Measurements from ENCODE around the gene ADAMTS2. TPM values are rescaled to one million over a fixed set of nuclear protein-coding genes. Genes with fewer than 3 reads are reported as not detected.

The ADAMTS2 gene
- total and polyA plus RNA-seq, 4 donors = 12.5 to 27.1 (median 19.7) TPM

- Histone ChIP-seq H3K4me3 (ENCODE audit: low read depth, low read length) (no peak overlapping the region), H3K36me3 (ENCODE audit: control insufficient read depth, insufficient read depth, low read length) (no peaks in the 10 kb centered on the region), H3K27ac (ENCODE audit: low read depth, low read length) (no peak overlapping the region), H3K9me3 (ENCODE audit: control insufficient read depth, insufficient read depth, low read length) (peaks cover 7% of the 10 kb centered on the region), H3K4me1 (ENCODE audit: control insufficient read depth, insufficient read depth, low read length) (peaks cover 34% of the 10 kb centered on the region), H3K27me3 (ENCODE audit: control insufficient read depth, insufficient read depth, low read length) (no peaks in the 10 kb centered on the region)
- no peak for DNase-seq (ENCODE audit: low read depth in 4 of 6, low spot score in 6 of 6)
- WGBS (ENCODE audit: insufficient coverage) = 86% methylated on average over 18 of the region's 20 CpGs
Observed at GRCh38 chr5:179228341-179229121, 116.7 kb downstream of the ADAMTS2 start.

- no peak overlapping the region for H3K27ac ChIP-seq (ENCODE audit: low read depth, low read length)
- DNase-seq (ENCODE audit: low read depth in 4 of 6, low spot score in 6 of 6) = peak in 1 of 6 donors; percentile 22
- H3K4me3 ChIP-seq (ENCODE audit: low read depth, low read length) = no peak overlapping the region
- H3K27me3 ChIP-seq (ENCODE audit: control insufficient read depth, insufficient read depth, low read length) = no peaks in the 10 kb centered on the region
- H3K36me3 ChIP-seq (ENCODE audit: control insufficient read depth, insufficient read depth, low read length) = no peaks in the 10 kb centered on the region
- WGBS (ENCODE audit: insufficient coverage) = 68% methylated on average over 17 of the region's 17 CpGs
- peaks cover 7% of the 10 kb centered on the region for H3K9me3 ChIP-seq (ENCODE audit: control insufficient read depth, insufficient read depth, low read length)
- H3K4me1 ChIP-seq (ENCODE audit: control insufficient read depth, insufficient read depth, low read length) = peaks cover 32% of the 10 kb centered on the region
Observed at GRCh38 chr5:179227580-179228311, 117.5 kb downstream of the ADAMTS2 start.

GRCh38 chr5:179227229-179227579 lies 118.1 kb downstream of the ADAMTS2 start:
- DNase-seq (ENCODE audit: low read depth in 4 of 6, low spot score in 6 of 6) = no peak
- Histone ChIP-seq H3K4me1 (ENCODE audit: control insufficient read depth, insufficient read depth, low read length) (peaks cover 32% of the 10 kb centered on the region), H3K27ac (ENCODE audit: low read depth, low read length) (no peak overlapping the region), H3K36me3 (ENCODE audit: control insufficient read depth, insufficient read depth, low read length) (no peaks in the 10 kb centered on the region), H3K27me3 (ENCODE audit: control insufficient read depth, insufficient read depth, low read length) (no peaks in the 10 kb centered on the region), H3K9me3 (ENCODE audit: control insufficient read depth, insufficient read depth, low read length) (peaks cover 7% of the 10 kb centered on the region), H3K4me3 (ENCODE audit: low read depth, low read length) (no peak overlapping the region)
- whole genome bisulfite sequencing (ENCODE audit: insufficient coverage) = 45% methylated on average over 4 of the region's 4 CpGs

- H3K4me1 ChIP-seq (ENCODE audit: control insufficient read depth, insufficient read depth, low read length) = peaks cover 32% of the 10 kb centered on the region
- no peak overlapping the region for H3K4me3 ChIP-seq (ENCODE audit: low read depth, low read length)
- H3K27me3 ChIP-seq (ENCODE audit: control insufficient read depth, insufficient read depth, low read length) = no peaks in the 10 kb centered on the region
- no peak overlapping the region for H3K27ac ChIP-seq (ENCODE audit: low read depth, low read length)
- H3K9me3 ChIP-seq (ENCODE audit: control insufficient read depth, insufficient read depth, low read length) = peaks cover 7% of the 10 kb centered on the region
- H3K36me3 ChIP-seq (ENCODE audit: control insufficient read depth, insufficient read depth, low read length) = no peaks in the 10 kb centered on the region
- 56% methylated on average over 5 of the region's 8 CpGs for WGBS (ENCODE audit: insufficient coverage)
- DNase-seq (ENCODE audit: low read depth in 4 of 6, low spot score in 6 of 6) = no peak
Observed at GRCh38 chr5:179226696-179227095, 118.6 kb downstream of the ADAMTS2 start.

- Histone ChIP-seq H3K4me1 (ENCODE audit: control insufficient read depth, insufficient read depth, low read length) (peaks cover 33% of the 10 kb centered on the region), H3K9me3 (ENCODE audit: control insufficient read depth, insufficient read depth, low read length) (peaks cover 7% of the 10 kb centered on the region), H3K27ac (ENCODE audit: low read depth, low read length) (no peak overlapping the region), H3K27me3 (ENCODE audit: control insufficient read depth, insufficient read depth, low read length) (no peaks in the 10 kb centered on the region), H3K36me3 (ENCODE audit: control insufficient read depth, insufficient read depth, low read length) (peaks cover 3% of the 10 kb centered on the region), H3K4me3 (ENCODE audit: low read depth, low read length) (no peak overlapping the region)
- no peak for DNase-seq (ENCODE audit: low read depth in 4 of 6, low spot score in 6 of 6)
- 96% methylated on average over 19 of the region's 19 CpGs for WGBS (ENCODE audit: insufficient coverage)
Observed at GRCh38 chr5:179225387-179225786, 119.9 kb downstream of the ADAMTS2 start.

DNA sequence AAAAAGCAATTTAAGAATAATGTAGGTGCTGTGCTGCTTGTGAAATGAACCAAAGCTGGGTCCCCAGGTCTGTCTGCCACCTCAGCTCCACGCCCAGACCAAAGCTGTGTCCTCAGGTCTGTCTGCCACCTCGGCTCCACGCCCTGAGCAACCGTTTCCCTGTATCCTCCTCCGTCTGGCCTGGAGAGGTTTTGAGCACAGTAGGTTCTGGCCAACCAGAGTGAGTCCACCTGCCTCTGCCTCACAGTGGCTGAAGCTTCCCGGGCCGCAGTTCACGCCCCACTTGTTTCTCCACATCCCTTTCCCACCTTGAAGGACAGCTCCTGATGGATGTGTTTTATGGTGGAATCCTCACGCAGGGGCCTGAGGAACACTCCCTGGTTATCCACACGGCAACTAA lies 120.5 kb downstream of the ADAMTS2 start:
- WGBS (ENCODE audit: insufficient coverage) = 86% methylated on average over 6 of the region's 10 CpGs
- DNase-seq (ENCODE audit: low read depth in 4 of 6, low spot score in 6 of 6) = no peak

DNA sequence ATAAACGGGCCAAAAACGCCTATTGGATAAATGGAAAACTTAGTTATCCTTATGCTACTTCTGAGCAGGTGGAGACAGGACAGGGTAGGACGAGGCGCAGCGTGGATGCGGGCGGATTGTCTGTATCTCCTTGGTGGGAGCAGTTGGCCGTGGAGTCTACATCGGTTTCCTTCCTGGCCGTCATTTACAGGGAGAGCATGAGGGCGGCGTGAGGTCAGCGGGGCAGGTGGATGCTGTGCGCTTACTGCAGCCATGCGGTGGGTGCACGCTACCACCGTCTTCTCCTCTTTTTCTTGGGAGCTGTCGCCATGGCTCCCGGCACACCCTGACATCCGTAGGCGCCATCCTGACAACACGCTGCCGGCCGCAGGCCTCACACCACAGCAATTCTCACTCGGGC lies 121.3 kb downstream of the ADAMTS2 start:
- Histone ChIP-seq H3K4me1 (ENCODE audit: control insufficient read depth, insufficient read depth, low read length) (peaks cover 27% of the 10 kb centered on the region), H3K27ac (ENCODE audit: low read depth, low read length) (no peak overlapping the region), H3K27me3 (ENCODE audit: control insufficient read depth, insufficient read depth, low read length) (no peaks in the 10 kb centered on the region), H3K9me3 (ENCODE audit: control insufficient read depth, insufficient read depth, low read length) (peaks cover 7% of the 10 kb centered on the region), H3K36me3 (ENCODE audit: control insufficient read depth, insufficient read depth, low read length) (peaks cover 3% of the 10 kb centered on the region), H3K4me3 (ENCODE audit: low read depth, low read length) (no peak overlapping the region)
- WGBS (ENCODE audit: insufficient coverage) = 98% methylated on average over 25 of the region's 25 CpGs
- DNase-seq (ENCODE audit: low read depth in 4 of 6, low spot score in 6 of 6) = no peak

More for the DNA sequence above, 120.5 kb downstream of the ADAMTS2 start:
- Histone ChIP-seq H3K9me3 (ENCODE audit: control insufficient read depth, insufficient read depth, low read length) (peaks cover 7% of the 10 kb centered on the region), H3K27ac (ENCODE audit: low read depth, low read length) (no peak overlapping the region), H3K4me3 (ENCODE audit: low read depth, low read length) (no peak overlapping the region), H3K36me3 (ENCODE audit: control insufficient read depth, insufficient read depth, low read length) (peaks cover 3% of the 10 kb centered on the region), H3K4me1 (ENCODE audit: control insufficient read depth, insufficient read depth, low read length) (peaks cover 30% of the 10 kb centered on the region), H3K27me3 (ENCODE audit: control insufficient read depth, insufficient read depth, low read length) (no peaks in the 10 kb centered on the region)

GRCh38 chr5:179223528-179223927 lies 121.7 kb downstream of the ADAMTS2 start:
- Histone ChIP-seq H3K9me3 (ENCODE audit: control insufficient read depth, insufficient read depth, low read length) (peaks cover 7% of the 10 kb centered on the region), H3K4me3 (ENCODE audit: low read depth, low read length) (no peak overlapping the region), H3K4me1 (ENCODE audit: control insufficient read depth, insufficient read depth, low read length) (peaks cover 28% of the 10 kb centered on the region), H3K27me3 (ENCODE audit: control insufficient read depth, insufficient read depth, low read length) (no peaks in the 10 kb centered on the region), H3K27ac (ENCODE audit: low read depth, low read length) (no peak overlapping the region), H3K36me3 (ENCODE audit: control insufficient read depth, insufficient read depth, low read length) (peaks cover 3% of the 10 kb centered on the region)
- WGBS (ENCODE audit: insufficient coverage) = 81% methylated on average over 8 of the region's 14 CpGs
- no peak for DNase-seq (ENCODE audit: low read depth in 4 of 6, low spot score in 6 of 6)

GRCh38 chr5:179222246-179223017 lies 122.8 kb downstream of the ADAMTS2 start:
- Histone ChIP-seq H3K4me3 (ENCODE audit: low read depth, low read length) (no peak overlapping the region), H3K4me1 (ENCODE audit: control insufficient read depth, insufficient read depth, low read length) (peaks cover 28% of the 10 kb centered on the region), H3K36me3 (ENCODE audit: control insufficient read depth, insufficient read depth, low read length) (peaks cover 3% of the 10 kb centered on the region), H3K27ac (ENCODE audit: low read depth, low read length) (no peak overlapping the region), H3K27me3 (ENCODE audit: control insufficient read depth, insufficient read depth, low read length) (no peaks in the 10 kb centered on the region), H3K9me3 (ENCODE audit: control insufficient read depth, insufficient read depth, low read length) (peaks cover 7% of the 10 kb centered on the region)
- DNase-seq (ENCODE audit: low read depth in 4 of 6, low spot score in 6 of 6) = no peak
- 84% methylated on average over 6 of the region's 9 CpGs for WGBS (ENCODE audit: insufficient coverage)

Data from spinal cord (tissue), 10 donors.